ENCODE measurements around the gene FIBIN. TPM values are rescaled to one million over a fixed set of nuclear protein-coding genes. Genes with fewer than 3 reads are reported as not detected.
A peak's percentile ranks its signal among the peaks of the same experiment; 100 is the strongest.
"Not testable (repeated sequence)": the region's sequence is repeated elsewhere in the genome, so short reads cannot be mapped to it uniquely, and the experiment has no call there.

Gene FIBIN
- total RNA-seq, 6 experiments from 2014 or later: 38.9 to 101 (median 40.4) TPM

- Mint-ChIP-seq H3K4me3 (0 out of 2 replicates have a peak overlapping the region, but pooled peaks have one; percentile 6), H3K27ac (peak overlapping the region; percentile 69; the same call in 1 of the 2 replicates), H3K36me3 (ENCODE audit: low read depth) (peaks cover 5% of the 10 kb centered on the region; the same call in 1 of the 2 replicates), H3K4me1 (ENCODE audit: low read depth) (peaks cover 55% of the 10 kb centered on the region), H3K9me3 (no peaks in the 10 kb centered on the region; the same call in 1 of the 2 replicates), H3K27me3 (ENCODE audit: insufficient read depth) (no peaks in the 10 kb centered on the region)
- DNase-seq: peak; percentile 55
- TF ChIP-seq, protein P1, sequence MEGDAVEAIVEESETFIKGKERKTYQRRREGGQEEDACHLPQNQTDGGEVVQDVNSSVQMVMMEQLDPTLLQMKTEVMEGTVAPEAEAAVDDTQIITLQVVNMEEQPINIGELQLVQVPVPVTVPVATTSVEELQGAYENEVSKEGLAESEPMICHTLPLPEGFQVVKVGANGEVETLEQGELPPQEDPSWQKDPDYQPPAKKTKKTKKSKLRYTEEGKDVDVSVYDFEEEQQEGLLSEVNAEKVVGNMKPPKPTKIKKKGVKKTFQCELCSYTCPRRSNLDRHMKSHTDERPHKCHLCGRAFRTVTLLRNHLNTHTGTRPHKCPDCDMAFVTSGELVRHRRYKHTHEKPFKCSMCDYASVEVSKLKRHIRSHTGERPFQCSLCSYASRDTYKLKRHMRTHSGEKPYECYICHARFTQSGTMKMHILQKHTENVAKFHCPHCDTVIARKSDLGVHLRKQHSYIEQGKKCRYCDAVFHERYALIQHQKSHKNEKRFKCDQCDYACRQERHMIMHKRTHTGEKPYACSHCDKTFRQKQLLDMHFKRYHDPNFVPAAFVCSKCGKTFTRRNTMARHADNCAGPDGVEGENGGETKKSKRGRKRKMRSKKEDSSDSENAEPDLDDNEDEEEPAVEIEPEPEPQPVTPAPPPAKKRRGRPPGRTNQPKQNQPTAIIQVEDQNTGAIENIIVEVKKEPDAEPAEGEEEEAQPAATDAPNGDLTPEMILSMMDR (IDR thresholded peaks at IDR 0.05): no peak
Observed at GRCh38 chr11:26971961-26972360, 22.0 kb upstream of the FIBIN start.

DNA sequence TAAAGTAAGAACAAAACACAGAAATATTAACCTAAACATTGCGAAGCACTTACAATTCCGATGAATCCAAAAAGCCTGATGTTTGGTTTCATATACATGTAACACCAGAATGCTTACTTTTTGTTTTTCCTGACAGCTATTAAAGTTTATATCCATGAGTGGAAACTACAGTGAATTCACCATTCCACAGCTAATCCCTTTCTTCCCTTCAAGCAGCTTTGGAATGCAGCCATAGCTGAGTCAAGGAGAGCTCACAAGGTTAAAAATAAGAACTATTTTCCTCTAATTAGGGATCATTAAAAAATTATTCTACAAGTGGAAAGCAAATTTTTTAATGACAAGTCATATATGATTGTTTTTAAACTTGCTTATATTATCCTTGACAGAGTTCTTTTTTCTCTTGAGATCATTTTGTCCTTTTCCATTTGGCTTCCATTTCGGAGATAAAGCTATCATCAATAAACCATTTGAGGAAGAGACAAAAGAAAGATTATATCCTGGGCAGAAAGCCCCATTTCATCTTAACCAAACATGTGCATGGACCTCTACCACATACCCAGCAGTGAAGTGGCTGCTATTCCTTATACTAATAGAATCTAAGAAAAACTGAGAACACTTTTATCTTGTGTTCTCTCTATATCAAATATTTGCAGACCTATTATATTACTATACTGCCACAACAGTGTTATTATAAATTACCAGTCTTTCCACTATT lies 19.7 kb upstream of the FIBIN start:
- peak; percentile 73 for DNase-seq
- peak overlapping the region; percentile 57 for H3K27ac Mint-ChIP-seq
- H3K4me1 Mint-ChIP-seq (ENCODE audit: low read depth): peaks cover 58% of the 10 kb centered on the region
- TF ChIP-seq, protein P1 (IDR thresholded peaks at IDR 0.05): no peak
- no peaks in the 10 kb centered on the region for H3K27me3 Mint-ChIP-seq (ENCODE audit: insufficient read depth)
- H3K4me3 Mint-ChIP-seq: peak overlapping the region; percentile 45
- H3K36me3 Mint-ChIP-seq (ENCODE audit: low read depth): peaks cover 9% of the 10 kb centered on the region
- peaks cover 1% of the 10 kb centered on the region for H3K9me3 Mint-ChIP-seq

DNA sequence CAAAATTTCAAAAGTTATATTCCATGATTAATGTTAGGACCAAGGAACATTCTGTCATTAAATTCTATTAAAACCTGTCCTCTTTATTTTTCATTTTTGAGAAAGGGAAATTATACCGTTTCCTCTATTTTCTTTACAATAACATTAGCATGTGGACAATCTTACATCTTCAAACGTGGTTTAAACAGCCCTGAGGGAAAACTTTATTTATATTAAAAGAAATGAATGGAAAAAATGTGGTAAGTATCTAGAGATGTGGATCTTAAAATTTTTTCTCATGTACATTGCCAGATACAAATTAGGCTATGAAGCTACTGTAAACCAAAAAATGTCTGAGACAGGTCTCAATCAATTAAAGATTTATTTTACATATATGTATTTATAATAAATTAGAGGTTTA lies 18.9 kb upstream of the FIBIN start:
- Mint-ChIP-seq H3K27me3 (ENCODE audit: insufficient read depth) (no peaks in the 10 kb centered on the region), H3K4me3 (peak overlapping the region; percentile 45), H3K36me3 (ENCODE audit: low read depth) (peaks cover 17% of the 10 kb centered on the region), H3K4me1 (ENCODE audit: low read depth) (peaks cover 58% of the 10 kb centered on the region), H3K9me3 (peaks cover 9% of the 10 kb centered on the region), H3K27ac (peak overlapping the region; percentile 57)
- no peak for DNase-seq
- TF ChIP-seq, protein P1 (IDR thresholded peaks at IDR 0.05): no peak

DNA sequence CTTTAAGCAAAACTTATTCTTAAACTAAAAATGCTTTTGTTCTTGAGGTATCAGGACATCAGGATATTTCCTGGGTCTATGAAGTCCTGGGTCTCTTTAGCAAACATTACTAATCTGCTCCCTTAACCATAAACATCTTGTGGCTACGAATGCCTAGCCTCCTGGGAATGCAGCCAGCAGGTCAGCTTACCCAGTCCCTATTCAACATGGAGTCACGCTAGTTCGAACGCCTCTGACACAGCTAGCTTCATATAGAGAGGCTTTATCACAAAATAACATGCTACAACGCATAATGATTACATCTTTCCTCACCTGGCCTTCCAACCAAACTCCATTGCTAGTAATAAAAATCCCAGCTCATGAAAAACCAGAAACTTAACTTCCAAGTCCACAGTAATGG lies 17.5 kb upstream of the FIBIN start:
- peaks cover 29% of the 10 kb centered on the region for H3K36me3 Mint-ChIP-seq (ENCODE audit: low read depth)

DNA sequence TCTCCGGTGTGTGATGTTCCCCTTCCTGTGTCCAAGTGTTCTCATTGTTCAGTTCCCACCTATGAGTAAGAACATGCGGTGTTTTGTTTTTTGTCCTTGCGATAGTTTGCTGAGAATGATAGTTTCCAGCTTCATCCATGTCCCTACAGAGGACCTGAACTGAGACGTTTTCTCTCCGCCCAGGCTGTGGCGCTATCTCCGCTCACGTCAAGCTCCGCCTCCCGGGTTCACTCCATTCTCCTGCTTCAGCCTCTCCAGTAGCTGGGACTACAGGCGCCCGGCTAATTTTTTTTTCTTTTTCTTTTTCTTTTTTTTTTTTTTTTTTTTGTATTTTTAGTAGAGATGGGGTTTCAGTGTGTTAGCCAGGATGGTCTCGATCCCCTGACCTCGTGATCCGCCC lies 16.7 kb upstream of the FIBIN start:
- H3K36me3 Mint-ChIP-seq (ENCODE audit: low read depth): peaks cover 30% of the 10 kb centered on the region
- not testable (repeated sequence) for H3K27me3 Mint-ChIP-seq (ENCODE audit: insufficient read depth); DNase-seq; H3K4me3 Mint-ChIP-seq; H3K27ac Mint-ChIP-seq
- peaks cover 59% of the 10 kb centered on the region for H3K4me1 Mint-ChIP-seq (ENCODE audit: low read depth)
- H3K9me3 Mint-ChIP-seq: peaks cover 20% of the 10 kb centered on the region

More for the DNA sequence above, 17.5 kb upstream of the FIBIN start:
- peak; percentile 57 for DNase-seq
- H3K27me3 Mint-ChIP-seq (ENCODE audit: insufficient read depth): peaks cover 3% of the 10 kb centered on the region; the same call in 1 of the 2 replicates
- TF ChIP-seq, protein P1 (IDR thresholded peaks at IDR 0.05): no peak
- H3K9me3 Mint-ChIP-seq: peaks cover 20% of the 10 kb centered on the region
- peak overlapping the region; percentile 67 for H3K27ac Mint-ChIP-seq
- peaks cover 66% of the 10 kb centered on the region for H3K4me1 Mint-ChIP-seq (ENCODE audit: low read depth)
- no peak overlapping the region; the same call in 1 of the 2 replicates for H3K4me3 Mint-ChIP-seq

- TF ChIP-seq, protein P1 (IDR thresholded peaks at IDR 0.05): no peak
- Mint-ChIP-seq H3K27ac (no peak overlapping the region), H3K27me3 (ENCODE audit: insufficient read depth) (peaks cover 3% of the 10 kb centered on the region; the same call in 1 of the 2 replicates), H3K36me3 (ENCODE audit: low read depth) (peaks cover 44% of the 10 kb centered on the region), H3K4me1 (ENCODE audit: low read depth) (peaks cover 44% of the 10 kb centered on the region), H3K4me3 (no peak overlapping the region), H3K9me3 (peaks cover 32% of the 10 kb centered on the region)
- no peak for DNase-seq
Observed at GRCh38 chr11:26983645-26984044, 10.3 kb upstream of the FIBIN start.

Data from HFFc6 (cell line).